AG10803 (cell line): ENCODE data around the gene SPATA18.
A peak's percentile ranks its signal among the peaks of the same experiment; 100 is the strongest.

Source experiments
- DNase-seq: peaks from one replicate; pipeline ENCODE4 v3.0.0; 2010; ENCODE audit warnings: low read depth
- H3K4me3 ChIP-seq: 2 replicates; pipeline ENCODE4 v1.5.1; 2011; ENCODE audit warnings: mild to moderate bottlenecking, low read length, control low read depth
- CTCF ChIP-seq: conservative IDR thresholded peaks from 2 replicates; pipeline ENCODE4 v1.5.1; 2011; ENCODE audit warnings: mild to moderate bottlenecking, low read length, control low read depth, inconsistent platforms

SPATA18 gene

DNA sequence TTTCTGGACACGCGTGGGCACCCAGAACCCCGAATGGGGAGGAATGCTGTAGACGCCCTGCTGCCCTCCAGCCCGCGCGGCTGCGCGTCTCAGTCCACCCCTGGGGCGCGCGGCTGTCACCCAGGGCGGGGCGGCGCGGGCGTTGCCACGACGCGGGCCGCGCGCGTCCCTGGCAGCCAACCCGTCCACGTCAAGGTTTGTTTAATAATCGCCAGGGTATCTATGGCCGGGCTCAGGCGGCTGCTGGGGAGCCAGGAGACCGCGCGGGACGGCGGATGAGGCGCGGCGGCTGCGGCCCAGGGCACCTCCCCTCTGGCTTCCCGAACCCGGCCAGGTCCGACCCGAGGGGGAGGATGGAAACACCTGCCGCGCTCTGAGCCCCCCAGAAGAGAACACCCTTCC, at the start of gene SPATA18:
Gene SPATA18 (plus strand): TSS at position 92 of the 402 bp plus-strand sequence. CDS start 401 bp downstream, outside the sequence.
- H3K4me3 ChIP-seq: peak within 1 kb of the TSS; percentile 82
- TF ChIP-seq CTCF: no peak
- DNase-seq: peak; percentile 55

GRCh38 chr4:52001616-52002015, 49.5 kb upstream of the SPATA18 start:
- no peak for TF ChIP-seq CTCF
- no peak for DNase-seq
- H3K4me3 ChIP-seq: no peak overlapping the region

GRCh38 chr4:52004414-52004813, 46.7 kb upstream of the SPATA18 start:
- H3K4me3 ChIP-seq: no peak overlapping the region
- no peak for DNase-seq
- TF ChIP-seq CTCF: no peak

GRCh38 chr4:52005604-52006273, 45.4 kb upstream of the SPATA18 start:
- no peak overlapping the region for H3K4me3 ChIP-seq
- DNase-seq: no peak
- TF ChIP-seq CTCF: no peak

GRCh38 chr4:52006887-52007286, 44.2 kb upstream of the SPATA18 start:
- H3K4me3 ChIP-seq: no peak overlapping the region
- no peak for DNase-seq
- TF ChIP-seq CTCF: no peak

- H3K4me3 ChIP-seq: no peak overlapping the region
- no peak for DNase-seq
- no peak for TF ChIP-seq CTCF
Measured at GRCh38 chr4:52010986-52011385, 40.1 kb upstream of the SPATA18 start.

- DNase-seq: no peak
- H3K4me3 ChIP-seq: no peak overlapping the region
- no peak for TF ChIP-seq CTCF
Measured at GRCh38 chr4:52012651-52013050, 38.5 kb upstream of the SPATA18 start.
